K562 (cell line): ENCODE results near the gene TUT4. TPM values are rescaled to one million over a fixed set of nuclear protein-coding genes. Genes with fewer than 3 reads are reported as not detected.

Source experiments
- CHD2 ChIP-seq: IDR thresholded peaks from 2 replicates; pipeline ENCODE4 v1.6.1; 2011; ENCODE audit warnings: low read depth, low read length
- ETS1 ChIP-seq: conservative IDR thresholded peaks from 2 replicates; pipeline ENCODE4 v1.6.1; 2011; ENCODE audit warnings: low read depth, mild to moderate bottlenecking, low read length; ENCODE audit not compliant: control insufficient read depth
- HMBOX1 ChIP-seq: sonication (generic); IDR thresholded peaks from 2 replicates; pipeline ENCODE4 v1.6.1; 2016
- IFI16 ChIP-seq: fragments of 250-450 bp; sonication (Bioruptor Pico); IDR thresholded peaks from 2 replicates; pipeline ENCODE4 v2.1.2; 2022; ENCODE audit warnings: mild to moderate bottlenecking, inconsistent platforms
- KLF16 ChIP-seq: IDR thresholded peaks from 2 replicates; pipeline ENCODE4 v1.6.1; 2016; ENCODE audit warnings: antibody characterized with exemption
- MXD1 ChIP-seq: fragments of 250-450 bp; sonication (Bioruptor Pico); IDR thresholded peaks from 2 replicates; pipeline ENCODE4 v1.8.0; 2021; ENCODE audit warnings: borderline replicate concordance, mild to moderate bottlenecking, moderate library complexity; ENCODE audit not compliant: poor library complexity, severe bottlenecking
- RBFOX2 ChIP-seq: fragments of 200-400 bp; formaldehyde crosslinking; IDR thresholded peaks from 2 replicates; pipeline ENCODE4 v1.6.1; 2017; ENCODE audit warnings: low read depth, mild to moderate bottlenecking, low read length, moderate library complexity
- SMARCA5 ChIP-seq: fragments of 450-650 bp; IDR thresholded peaks from 2 replicates; pipeline ENCODE4 v1.6.1; 2016
- TAF7 ChIP-seq: fragments of 450-650 bp; IDR thresholded peaks from 2 replicates; pipeline ENCODE4 v1.6.1; 2016; ENCODE audit warnings: missing genetic modification characterization, missing compliant biosample characterization
- TAF9B ChIP-seq: fragments of 450-650 bp; IDR thresholded peaks from 2 replicates; pipeline ENCODE4 v1.6.1; 2018; ENCODE audit warnings: mild to moderate bottlenecking; ENCODE audit not compliant: partially characterized antibody
- TCF7L2 ChIP-seq: fragments of 150-350 bp; IDR thresholded peaks from 2 replicates; pipeline ENCODE4 v1.6.1; 2016; ENCODE audit warnings: low read depth, mild to moderate bottlenecking, low read length, moderate library complexity
- VEZF1 ChIP-seq: fragments of 200-800 bp; sonication (Bioruptor generic); IDR thresholded peaks from 2 replicates; pipeline ENCODE4 v1.6.1; 2017; ENCODE audit warnings: missing genetic modification characterization, missing compliant biosample characterization
- ZBTB7A ChIP-seq: IDR thresholded peaks from 2 replicates; pipeline ENCODE4 v1.6.1; 2011; ENCODE audit warnings: low read depth, mild to moderate bottlenecking, low read length, moderate library complexity, borderline replicate concordance; ENCODE audit not compliant: control insufficient read depth
- ZNF175 ChIP-seq: fragments of 200-800 bp; sonication (Bioruptor generic); IDR thresholded peaks from 2 replicates; pipeline ENCODE4 v1.6.1; 2016; ENCODE audit warnings: low read depth, mild to moderate bottlenecking, missing genetic modification characterization, missing compliant biosample characterization
- ZNF282 ChIP-seq: sonication (generic); formaldehyde crosslinking; IDR thresholded peaks from 2 replicates; pipeline ENCODE4 v1.8.1; 2023; ENCODE audit warnings: missing genetic modification reagents
- ZNF384 ChIP-seq: IDR thresholded peaks from 2 replicates; pipeline ENCODE4 v1.6.1; 2012; ENCODE audit warnings: low read depth, low read length, improper control_type of control experiment
- ZNF449 ChIP-seq: fragments of 250-450 bp; sonication (Bioruptor Pico); IDR thresholded peaks from 2 replicates; pipeline ENCODE4 v1.8.0; 2022; ENCODE audit warnings: moderate library complexity, mild to moderate bottlenecking, inconsistent platforms
- ZNF76 ChIP-seq: fragments of 250-450 bp; sonication (Bioruptor Pico); IDR thresholded peaks from 2 replicates; pipeline ENCODE4 v1.4.0; 2020; ENCODE audit warnings: mild to moderate bottlenecking, moderate library complexity, borderline replicate concordance
- polyA plus RNA-seq, 8 experiments: library from polyadenylated mRNA; depleted of rRNA in 4 of 8; stranded (reverse) in 5 of 8; unstranded in 3 of 8; fragments of >200 nt; fragmentation: Nextera tagmentation in 2 of 8; fragmentation: Illumina TruSeq in 1 of 8; extraction: Ambion mirVana in 2 of 8; extraction: Trizol in 1 of 8; gene quantifications; 2 replicates each; pipeline versions ENCODE4 v1.2.1 to v1.2.3, GENCODE V29; 2011 to 2014; ENCODE audit warnings: inconsistent platforms in 1 of 8, missing spikeins in 1 of 8
- total RNA-seq, 7 experiments: library from RNA; depleted of rRNA in 6 of 7; stranded (reverse); fragments of >200 nt in 6 of 7; fragmentation: Illumina TruSeq in 2 of 7; extraction: Trizol in 2 of 7; gene quantifications; 2 replicates each; pipeline versions ENCODE4 v1.2.1 to v1.2.3, GENCODE V29; 2011 to 2021; ENCODE audit warnings: low replicate concordance in 1 of 7
- TF ChIP-seq, protein P1 (sequence below): fragments of 450-650 bp; IDR thresholded peaks from 2 replicates; pipeline ENCODE4 v1.6.1; 2016; ENCODE audit warnings: antibody characterized with exemption

The TUT4 gene
- total and polyA plus RNA-seq, 9 of the 15 experiments (the other 6 are each of a cell fraction or from before 2014, with no cell fraction given), result 15.8 to 53.5 (median 36.7) TPM

DNA sequence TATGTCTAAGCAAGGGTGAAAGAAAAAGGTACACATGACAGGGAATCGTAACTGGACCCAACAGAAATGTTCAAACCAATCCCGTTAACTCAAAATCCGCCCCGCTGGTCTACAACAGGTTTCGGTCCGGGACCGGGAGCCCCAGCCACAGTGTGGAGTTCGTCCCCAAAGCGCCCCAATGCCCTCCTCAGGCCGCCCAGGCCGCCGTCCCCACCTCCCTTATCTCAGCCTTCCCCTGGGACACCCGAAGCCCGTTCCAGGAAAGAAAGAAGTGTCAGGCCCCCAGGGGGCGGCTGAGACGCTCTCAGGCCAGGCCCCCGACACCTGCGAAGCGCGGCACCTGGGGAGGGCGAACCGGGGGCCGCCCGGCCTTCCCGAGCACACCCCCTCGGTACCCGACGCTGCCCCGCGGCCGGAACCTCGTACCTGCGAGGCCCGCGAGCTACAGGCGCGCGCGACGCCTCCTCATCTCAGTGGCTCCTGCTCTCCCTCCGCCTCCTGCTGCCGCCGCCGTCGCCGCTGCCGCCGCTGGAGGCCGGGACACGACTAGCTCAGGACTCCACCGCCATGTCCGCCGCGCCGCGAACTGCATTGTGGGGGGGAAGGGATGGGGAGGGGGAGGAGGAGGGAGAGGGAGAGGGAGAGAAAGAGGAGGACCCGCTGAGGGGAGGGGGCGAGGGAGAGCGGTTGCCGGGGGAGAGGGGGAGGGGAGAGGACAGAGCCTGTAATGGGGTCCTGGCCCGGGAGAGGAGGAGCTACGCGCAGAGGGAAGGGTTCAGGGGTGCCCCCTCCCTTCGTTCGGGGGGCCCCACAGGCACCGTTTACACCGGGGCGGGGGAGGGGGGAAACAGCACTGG is at the start of gene TUT4 (continued):
- TF ChIP-seq ETS1 (0 out of 2 replicates have a peak, but pooled peaks have one; percentile 49), ZNF76 (0 out of 2 replicates have a peak, but pooled peaks have one; percentile 32), ZNF449 (no peak), KLF16 (no peak), RBFOX2 (peak; percentile 91), VEZF1 (peak; percentile 96), ZBTB7A (peak; percentile 58; the same call in 1 of the 2 replicates), TCF7L2 (no peak), CHD2 (no peak), MXD1 (CRISPR knock-in tag) (no peak), ZNF175 (0 out of 2 replicates have a peak, but pooled peaks have one; percentile 48), TAF9B (peak; percentile 79), SMARCA5 (no peak), HMBOX1 (peak; percentile 4; the same call in 1 of the 2 replicates), TAF7 (tag) (peak; percentile 72), ZNF384 (no peak), ZNF282 (CRISPR knock-in tag) (0 out of 2 replicates have a peak, but pooled peaks have one; percentile 36), IFI16 (CRISPR knock-in tag) (no peak)
- TF ChIP-seq, protein P1, sequence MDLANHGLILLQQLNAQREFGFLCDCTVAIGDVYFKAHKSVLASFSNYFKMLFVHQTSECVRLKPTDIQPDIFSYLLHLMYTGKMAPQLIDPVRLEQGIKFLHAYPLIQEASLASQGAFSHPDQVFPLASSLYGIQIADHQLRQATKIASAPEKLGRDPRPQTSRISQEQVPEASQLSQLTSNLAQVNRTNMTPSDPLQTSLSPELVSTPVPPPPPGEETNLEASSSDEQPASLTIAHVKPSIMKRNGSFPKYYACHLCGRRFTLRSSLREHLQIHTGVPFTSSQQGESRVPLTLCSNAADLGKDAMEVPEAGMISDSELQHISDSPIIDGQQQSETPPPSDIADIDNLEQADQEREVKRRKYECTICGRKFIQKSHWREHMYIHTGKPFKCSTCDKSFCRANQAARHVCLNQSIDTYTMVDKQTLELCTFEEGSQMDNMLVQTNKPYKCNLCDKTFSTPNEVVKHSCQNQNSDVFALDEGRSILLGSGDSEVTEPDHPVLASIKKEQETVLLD, result no peak
